Vagina (tissue), 2 donors: ENCODE measurements around the gene ZBTB40.

ENCODE experiments used
- CTCF ChIP-seq, 3 experiments: fragments of 450-650 bp in 2 of 3; fragments of 200-600 bp in 1 of 3; sonication (generic) in 1 of 3; IDR thresholded peaks; one replicate each; pipeline ENCODE4 v1.5.1; 2017 to 2019; ENCODE audit warnings: antibody characterized with exemption in 3 of 3, mild to moderate bottlenecking in 2 of 3, moderate library complexity in 2 of 3
- POLR2A ChIP-seq, 2 donors: fragments of 450-650 bp; IDR thresholded peaks; one replicate each; pipeline ENCODE4 v1.6.1; 2017; ENCODE audit warnings: antibody characterized with exemption in 2 of 2, mild to moderate bottlenecking in 2 of 2, moderate library complexity in 2 of 2
- POLR2AphosphoS5 ChIP-seq, 2 donors: sonication (generic); formaldehyde crosslinking; IDR thresholded peaks; one replicate each; pipeline ENCODE4 v1.9.0; 2017; ENCODE audit warnings: antibody characterized with exemption in 2 of 2, mild to moderate bottlenecking in 2 of 2, low read depth in 1 of 2; ENCODE audit not compliant: insufficient read depth in 1 of 2

DNA sequence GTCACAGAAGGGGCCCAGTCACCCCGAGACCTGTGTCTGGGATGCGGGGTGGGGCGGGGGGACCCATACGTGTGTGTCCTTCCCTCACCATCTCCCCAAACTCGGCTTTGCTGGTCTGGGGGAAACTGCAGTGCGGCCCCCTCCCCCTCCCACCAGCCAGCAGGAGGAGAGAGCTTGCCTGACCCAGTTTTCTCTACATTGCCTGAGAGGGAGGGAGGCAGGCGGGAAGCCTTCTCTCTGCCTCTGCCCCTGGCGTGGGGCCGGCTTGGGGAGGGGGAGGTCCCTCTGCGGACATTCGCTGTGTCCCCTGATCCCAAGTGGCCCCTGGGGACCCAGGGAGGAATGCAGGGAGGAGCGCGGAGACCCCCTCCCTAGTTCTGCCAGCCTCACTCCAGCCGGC, 115.5 kb downstream of the ZBTB40 start:
- no peak for TF ChIP-seq CTCF (IDR thresholded peaks at IDR 0.05)
- no peak for TF ChIP-seq POLR2A (IDR thresholded peaks at IDR 0.05)
- no peak for TF ChIP-seq POLR2AphosphoS5 (IDR thresholded peaks at IDR 0.05; ENCODE audit: insufficient read depth in 1 of 2, low read depth in 1 of 2)
